Stimulated activated CD4-positive, alpha-beta T cell treated with anti-CD3 and anti-CD28 coated beads, Interleukin-12 subunit alpha, Interleukin-12 subunit beta, amount 100 ng/mL, for 24 hours (primary cell): ENCODE results near the gene ESCO1.
"Not testable (repeated sequence)": the region's sequence is repeated elsewhere in the genome, so short reads cannot be mapped to it uniquely, and the experiment has no call there.

Experiments used
- DNase-seq, 2 experiments: peaks; one replicate each; pipeline ENCODE4 v3.0.0-alpha.2; 2020; ENCODE audit warnings: low read depth in 2 of 2

The ESCO1 gene

DNA sequence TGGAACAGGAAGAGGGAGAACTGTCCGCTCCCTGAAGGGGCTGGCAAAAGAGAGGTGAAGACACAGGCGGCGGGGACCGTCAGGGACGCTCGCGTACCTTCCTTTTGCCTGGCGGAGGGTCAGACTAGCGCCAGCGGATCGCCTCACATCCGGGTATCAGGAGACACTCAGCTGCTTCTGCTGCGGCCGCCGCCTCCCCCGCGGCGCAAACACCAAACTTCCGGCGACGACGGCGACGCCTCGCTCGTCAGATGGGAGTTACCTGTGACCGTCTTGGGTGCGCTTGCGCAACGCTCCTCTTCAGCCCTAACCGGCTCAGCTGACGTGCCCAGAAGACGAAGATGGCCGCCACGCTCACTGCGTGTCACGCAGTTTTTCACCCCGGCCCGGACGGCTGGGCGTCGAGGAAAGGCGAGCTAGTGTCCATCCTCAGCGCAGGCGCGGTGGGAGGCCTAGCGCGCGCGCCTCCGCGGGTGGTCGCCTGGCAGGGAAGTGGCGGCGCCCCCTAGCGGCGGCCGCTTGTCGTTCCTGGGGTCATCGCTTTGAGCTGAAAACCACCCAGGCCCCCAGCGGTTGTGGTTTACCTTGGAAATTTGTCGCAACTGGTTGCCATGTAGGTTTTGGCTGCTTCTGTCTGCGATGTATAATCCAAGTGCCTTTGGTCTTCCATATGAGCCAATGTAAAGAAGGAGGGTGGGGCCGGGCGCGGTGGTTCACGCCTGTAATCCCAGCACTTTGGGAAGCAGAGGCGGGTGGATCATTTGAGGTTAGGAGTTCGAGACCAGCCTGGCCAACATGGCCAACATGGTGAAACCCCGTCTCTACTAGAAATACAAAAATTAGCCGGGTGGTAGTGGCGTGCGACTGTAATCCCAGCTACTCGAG, at the start of gene ESCO1:
Gene ESCO1, minus strand, starts transcription at position 179 of the 885 bp plus-strand sequence. CDS start 25,861 bp downstream, outside the sequence.
- DNase-seq, result peak; percentile 86

DNA sequence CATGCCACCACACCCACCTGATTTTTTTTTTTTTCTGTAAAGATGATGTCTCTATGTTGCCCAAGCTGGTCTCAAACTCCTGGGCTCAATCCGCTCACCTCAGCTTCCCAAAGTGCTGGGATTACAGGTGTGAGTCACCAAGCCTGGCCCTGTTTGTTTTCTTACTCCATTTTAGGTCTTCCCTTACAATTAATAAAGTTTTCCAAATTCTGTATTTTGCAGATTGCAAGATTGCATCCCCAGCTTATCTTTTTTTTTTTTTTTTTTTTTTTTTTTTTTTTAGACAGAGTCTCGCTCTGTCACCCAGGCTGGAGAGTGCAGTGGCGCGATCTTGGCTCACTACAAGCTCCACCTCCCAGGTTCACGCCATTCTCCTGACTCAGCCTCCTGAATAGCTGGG, 39.9 kb upstream of the ESCO1 start:
- not testable (repeated sequence) for DNase-seq

GRCh38 chr18:21638822-21639221, 38.3 kb upstream of the ESCO1 start:
- DNase-seq, result no peak

DNA sequence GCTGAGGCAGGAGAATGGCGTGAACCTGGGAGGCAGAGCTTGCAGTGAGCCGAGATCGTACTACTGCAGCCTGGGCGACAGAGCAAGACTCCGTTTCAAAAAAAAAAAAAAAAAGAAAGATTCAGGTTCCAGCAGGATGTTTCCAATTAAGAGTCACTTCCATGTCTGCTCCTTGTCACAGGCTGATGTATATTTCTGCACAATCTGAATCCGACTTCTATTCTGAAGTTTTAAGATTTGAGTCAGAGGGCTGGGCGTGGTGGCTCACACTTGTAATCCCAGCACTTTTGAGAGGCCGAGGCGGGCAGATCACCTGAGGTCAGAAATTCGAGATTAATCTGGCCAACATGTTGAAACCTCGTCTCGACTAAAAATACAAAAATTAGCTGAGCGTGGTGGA, 36.3 kb upstream of the ESCO1 start:
- no peak for DNase-seq

DNA sequence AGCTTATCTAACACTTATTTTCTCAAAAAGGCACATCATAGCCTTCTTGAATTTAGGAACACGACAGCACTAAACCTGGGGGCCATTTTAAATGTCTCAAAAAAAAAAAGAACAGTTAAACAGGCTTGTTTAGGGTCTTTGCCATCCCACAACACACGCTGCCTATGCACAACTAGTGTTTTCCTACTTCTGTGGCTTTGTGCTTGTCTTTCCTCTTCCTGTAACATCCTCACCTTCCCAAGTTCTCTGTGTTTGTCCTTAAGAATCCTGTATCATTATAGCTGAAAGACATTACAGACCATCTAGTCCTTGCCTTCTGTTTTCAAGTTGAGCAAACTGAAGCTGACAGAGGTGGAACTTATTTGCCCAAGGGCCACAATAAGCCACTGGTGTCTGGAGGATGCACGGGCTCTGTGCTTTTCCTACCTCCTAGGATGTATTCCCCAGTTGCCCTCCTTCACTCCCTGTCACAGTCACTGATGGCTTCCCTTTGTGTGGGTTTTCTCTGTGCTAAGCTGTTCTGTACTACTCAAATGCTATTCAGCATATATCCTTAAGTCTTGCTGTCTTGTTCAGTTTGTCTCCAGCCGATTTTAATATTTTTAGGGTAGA, 34.2 kb upstream of the ESCO1 start:
- DNase-seq, result no peak

DNA sequence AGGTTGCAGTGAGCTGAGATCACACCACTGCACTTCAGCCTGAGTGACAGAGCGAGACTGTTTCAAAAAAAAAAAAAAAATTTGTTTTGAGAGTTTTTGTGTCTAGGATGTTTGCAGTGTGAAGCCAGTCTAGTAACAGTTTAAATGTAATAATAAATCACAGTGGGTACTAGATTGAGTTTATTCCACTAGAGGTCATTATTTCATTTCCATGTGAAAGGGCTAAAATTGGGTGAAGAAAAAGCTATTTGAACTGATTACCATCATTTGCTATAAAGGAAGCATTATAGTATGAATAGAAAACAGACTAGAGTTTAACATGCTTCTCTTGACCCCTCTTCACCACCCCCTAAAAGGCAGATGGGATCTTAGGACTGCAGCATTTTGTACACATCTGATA, 31.9 kb upstream of the ESCO1 start:
- no peak for DNase-seq

DNA sequence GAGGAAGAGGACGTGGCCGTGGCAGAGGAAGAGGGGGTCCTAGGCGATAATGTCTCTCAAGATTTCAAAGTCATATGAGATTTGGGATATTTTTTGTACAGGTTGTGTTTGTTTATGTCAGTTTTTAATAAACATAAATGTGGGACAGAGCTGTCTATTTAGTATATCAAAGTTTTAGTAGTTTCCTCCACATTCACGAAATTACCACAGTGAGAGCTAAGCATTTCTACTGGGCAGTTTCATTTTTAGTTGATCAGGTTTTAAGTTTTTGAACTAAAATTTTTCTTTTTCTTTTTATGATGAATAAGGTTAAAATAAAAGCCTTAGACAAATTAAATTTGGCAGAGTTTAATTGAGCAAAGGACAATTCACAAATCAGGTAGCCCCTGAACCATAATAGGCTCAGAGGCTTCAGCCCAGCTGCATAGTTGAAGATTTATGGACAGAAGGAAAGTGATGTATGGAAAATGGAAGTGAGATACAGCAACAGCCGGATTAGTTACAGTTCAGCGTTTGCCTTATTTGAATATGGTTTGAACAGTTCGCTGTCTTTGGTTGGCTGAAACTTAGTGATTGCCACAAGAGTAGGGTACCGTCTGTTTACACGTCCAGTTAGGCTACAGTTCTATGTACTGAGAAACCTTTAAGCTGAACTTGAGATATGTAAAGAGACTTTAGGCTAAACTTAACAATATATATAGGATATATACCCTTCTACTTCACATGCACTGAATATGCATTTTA, 28.8 kb upstream of the ESCO1 start:
- no peak for DNase-seq

DNA sequence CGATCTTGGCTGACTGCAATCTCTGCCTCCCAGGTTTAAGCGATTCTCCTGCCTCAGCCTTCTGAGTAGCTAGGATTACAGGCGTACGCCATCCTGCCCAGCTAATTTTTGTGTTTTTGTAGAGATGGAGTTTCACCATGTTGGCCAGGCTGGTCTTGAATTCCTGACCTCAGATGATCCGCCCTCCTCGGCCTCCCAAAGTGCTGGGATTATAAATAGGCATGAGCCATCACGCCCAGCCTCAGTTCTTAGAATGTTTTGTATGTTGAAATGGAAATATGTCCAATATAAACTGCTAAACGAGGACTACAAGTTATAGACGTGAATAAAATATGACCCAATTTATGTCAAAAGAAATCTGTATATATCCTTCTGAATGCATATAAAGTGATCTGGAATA, 21.1 kb upstream of the ESCO1 start:
- not testable (repeated sequence) for DNase-seq

GRCh38 chr18:21612125-21613039, 11.9 kb upstream of the ESCO1 start, which contains the start of gene SNRPD1:
SNRPD1 (plus strand) TSS chr18:21612314; CDS start chr18:21612430, 116 bp downstream.
- peak; percentile 83 for DNase-seq

DNA sequence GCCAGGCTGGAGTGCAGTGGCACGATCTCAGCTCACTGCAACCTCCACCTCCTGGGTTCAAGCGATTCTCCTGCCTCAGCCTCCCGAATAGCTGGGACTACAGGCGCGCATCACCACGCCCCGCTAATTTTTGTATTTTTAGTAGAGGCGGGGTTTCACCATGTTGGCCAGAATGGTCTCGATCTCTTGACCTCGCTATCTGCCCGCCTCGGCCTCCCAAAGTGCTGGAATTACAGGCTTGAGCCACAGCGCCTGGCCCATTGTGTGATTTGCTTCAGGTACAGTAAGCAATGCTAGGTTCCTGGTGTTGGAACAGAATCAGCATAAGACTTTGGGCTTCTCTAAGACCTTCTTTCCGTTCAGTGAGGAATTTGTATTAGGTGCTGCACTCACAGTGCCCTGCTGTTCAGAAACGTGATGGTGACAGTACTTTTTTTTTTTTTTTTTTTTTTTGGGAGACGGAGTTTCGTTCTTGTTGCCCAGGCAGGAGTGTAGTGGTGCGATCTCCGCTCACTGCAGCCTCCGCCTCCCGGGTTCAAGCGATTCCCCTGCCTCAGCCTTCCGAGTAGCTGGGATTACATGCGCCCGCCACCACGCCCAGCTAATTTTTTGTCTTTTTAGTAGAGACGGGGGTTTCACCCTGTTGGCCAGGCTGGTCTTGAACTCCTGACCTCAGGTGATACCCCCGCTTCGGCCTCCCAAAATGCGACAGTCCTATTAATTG, 11.1 kb upstream of the ESCO1 start:
- DNase-seq, result not testable (repeated sequence)

- no peak for DNase-seq
Observed at GRCh38 chr18:21605213-21605612, 4.7 kb upstream of the ESCO1 start.

- no peak for DNase-seq
Observed at GRCh38 chr18:21604671-21605070, 4.2 kb upstream of the ESCO1 start.

DNA sequence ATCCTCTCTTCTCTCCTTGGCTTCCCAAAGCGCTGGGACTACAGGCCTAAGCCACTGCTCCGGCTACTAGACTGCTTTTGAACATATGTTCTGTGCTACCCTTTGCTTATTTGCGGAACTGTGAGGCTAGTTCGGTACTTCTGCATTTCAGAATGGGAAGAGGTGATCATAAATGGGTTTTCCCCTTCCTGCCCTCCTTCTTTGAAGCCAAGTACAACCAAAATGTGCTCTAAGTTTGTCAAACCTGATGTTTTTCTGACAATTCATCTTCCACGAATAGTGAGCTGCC, 1.7 kb upstream of the ESCO1 start:
- DNase-seq, result no peak

DNA sequence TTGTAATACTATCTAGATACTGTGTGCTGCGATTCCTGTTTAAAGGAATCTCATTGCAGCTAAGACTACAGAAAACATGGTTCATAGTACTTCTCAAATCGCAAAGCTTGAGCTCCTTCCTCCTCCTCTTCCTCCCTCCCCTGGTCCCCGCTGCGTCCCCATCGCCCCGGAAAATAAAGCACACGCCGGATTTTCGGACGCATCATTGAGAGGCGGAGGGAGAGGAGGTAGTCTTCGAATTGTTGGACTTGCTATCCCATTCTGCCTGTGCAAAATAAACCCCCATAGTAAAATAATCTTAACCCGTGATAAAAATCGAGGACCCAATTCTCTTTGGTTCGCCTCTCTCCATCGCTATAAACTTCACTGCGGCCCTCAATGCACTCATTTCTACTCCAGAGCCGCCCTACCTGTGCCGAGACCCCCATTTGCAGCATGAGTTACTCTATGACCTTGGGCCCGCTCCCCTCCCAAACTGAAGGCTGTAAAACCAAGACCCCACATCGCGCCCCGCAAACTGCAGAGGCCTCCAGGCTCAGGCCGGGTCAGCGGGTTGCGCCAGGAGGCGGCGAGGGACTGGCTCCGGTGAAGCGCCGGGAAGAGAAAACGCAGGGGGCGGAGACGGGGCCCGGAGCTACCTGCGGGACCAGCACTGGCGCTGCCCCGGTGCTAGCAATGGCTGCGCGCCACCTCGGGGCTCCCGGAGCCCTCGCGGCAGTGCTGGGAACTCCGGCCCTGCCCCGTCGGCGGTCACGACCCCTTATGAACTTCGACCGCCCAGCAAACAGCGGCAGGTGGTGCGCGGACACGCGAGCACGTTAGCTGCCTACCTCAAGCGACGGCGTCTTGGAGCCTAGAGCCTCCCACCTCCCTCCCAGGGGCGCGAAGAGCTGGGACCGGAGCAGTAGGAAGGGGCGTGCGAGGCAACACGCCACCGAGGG, 649 bp downstream of the ESCO1 start:
- DNase-seq, result peak; percentile 28 to 47

GRCh38 chr18:21598726-21599584, 1.5 kb downstream of the ESCO1 start:
- DNase-seq, result no peak

DNA sequence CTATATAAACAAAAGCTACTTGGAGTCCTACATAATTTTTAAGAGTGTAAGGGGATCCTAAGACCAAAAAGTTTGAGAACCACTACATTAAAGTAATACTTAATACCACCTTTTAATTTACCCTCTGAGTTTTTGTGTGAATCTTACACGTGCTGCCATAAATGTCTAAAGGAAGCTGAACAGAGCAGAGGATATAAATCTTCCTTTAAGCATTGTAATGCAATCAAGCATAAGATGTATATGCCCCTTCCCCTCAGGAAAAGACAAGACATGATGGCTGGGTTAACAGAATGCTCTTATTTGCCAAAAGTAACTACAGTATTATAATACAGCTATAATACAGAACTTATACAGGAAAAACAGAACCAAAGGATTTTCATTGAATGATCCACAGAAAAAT, 2.9 kb downstream of the ESCO1 start:
- no peak for DNase-seq

DNA sequence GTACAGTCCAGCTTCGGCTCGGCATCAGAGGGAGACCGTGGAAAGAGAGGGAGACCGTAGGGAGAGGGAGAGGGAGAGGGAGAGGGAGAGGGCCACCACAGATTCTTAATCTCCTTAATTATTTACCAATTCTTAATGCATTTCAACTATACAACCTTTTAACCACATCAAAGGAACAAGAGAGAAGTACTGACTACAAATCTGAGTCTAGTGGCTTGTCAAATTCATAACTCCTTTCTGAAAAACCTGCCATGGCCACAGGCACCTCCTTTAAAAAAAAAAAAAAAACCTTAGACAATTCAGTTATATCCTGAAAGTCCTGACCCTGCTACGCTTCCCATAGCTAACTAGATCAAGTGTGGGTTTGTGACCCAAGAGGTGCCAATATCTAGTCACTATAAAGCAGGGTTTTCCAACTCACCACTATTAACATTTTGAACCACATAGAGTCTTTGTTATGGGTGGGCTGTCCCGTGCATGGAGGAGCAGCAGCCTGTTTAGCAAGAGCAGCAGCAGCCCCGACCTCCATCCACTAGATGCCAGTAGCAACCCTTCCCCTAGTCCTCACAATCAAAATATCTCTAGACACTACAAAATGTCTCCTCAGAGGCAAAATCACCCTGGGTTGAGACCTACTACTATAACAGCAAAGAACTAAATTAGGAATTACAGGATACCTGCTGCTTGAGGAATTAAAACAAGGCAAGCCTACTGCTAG, 6.8 kb downstream of the ESCO1 start:
- no peak for DNase-seq

- not testable (repeated sequence) for DNase-seq
Observed at GRCh38 chr18:21592361-21592760, 8.1 kb downstream of the ESCO1 start.
